ENCODE results near the gene SPIRE1.

DNA sequence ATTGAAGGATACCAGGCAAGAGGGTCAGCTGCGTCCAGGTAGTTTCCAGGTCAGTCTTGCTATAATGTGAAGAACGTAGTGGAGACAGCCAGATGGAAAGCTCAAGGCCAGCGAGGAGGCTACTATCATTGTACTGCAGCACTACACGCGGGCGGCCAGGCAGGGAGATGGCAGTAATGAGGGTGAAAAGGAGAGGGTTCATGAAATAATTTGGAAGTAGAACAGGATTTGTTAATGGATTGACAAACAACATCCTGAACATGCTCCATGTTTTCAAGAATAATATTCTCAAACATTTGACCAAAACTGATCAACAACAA is 17.1 kb downstream of the SPIRE1 start:
- TF ChIP-seq, protein P1, sequence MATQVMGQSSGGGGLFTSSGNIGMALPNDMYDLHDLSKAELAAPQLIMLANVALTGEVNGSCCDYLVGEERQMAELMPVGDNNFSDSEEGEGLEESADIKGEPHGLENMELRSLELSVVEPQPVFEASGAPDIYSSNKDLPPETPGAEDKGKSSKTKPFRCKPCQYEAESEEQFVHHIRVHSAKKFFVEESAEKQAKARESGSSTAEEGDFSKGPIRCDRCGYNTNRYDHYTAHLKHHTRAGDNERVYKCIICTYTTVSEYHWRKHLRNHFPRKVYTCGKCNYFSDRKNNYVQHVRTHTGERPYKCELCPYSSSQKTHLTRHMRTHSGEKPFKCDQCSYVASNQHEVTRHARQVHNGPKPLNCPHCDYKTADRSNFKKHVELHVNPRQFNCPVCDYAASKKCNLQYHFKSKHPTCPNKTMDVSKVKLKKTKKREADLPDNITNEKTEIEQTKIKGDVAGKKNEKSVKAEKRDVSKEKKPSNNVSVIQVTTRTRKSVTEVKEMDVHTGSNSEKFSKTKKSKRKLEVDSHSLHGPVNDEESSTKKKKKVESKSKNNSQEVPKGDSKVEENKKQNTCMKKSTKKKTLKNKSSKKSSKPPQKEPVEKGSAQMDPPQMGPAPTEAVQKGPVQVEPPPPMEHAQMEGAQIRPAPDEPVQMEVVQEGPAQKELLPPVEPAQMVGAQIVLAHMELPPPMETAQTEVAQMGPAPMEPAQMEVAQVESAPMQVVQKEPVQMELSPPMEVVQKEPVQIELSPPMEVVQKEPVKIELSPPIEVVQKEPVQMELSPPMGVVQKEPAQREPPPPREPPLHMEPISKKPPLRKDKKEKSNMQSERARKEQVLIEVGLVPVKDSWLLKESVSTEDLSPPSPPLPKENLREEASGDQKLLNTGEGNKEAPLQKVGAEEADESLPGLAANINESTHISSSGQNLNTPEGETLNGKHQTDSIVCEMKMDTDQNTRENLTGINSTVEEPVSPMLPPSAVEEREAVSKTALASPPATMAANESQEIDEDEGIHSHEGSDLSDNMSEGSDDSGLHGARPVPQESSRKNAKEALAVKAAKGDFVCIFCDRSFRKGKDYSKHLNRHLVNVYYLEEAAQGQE (IDR thresholded peaks at IDR 0.05; ENCODE audit: borderline replicate concordance): no peak
- TF ChIP-seq, protein P2, sequence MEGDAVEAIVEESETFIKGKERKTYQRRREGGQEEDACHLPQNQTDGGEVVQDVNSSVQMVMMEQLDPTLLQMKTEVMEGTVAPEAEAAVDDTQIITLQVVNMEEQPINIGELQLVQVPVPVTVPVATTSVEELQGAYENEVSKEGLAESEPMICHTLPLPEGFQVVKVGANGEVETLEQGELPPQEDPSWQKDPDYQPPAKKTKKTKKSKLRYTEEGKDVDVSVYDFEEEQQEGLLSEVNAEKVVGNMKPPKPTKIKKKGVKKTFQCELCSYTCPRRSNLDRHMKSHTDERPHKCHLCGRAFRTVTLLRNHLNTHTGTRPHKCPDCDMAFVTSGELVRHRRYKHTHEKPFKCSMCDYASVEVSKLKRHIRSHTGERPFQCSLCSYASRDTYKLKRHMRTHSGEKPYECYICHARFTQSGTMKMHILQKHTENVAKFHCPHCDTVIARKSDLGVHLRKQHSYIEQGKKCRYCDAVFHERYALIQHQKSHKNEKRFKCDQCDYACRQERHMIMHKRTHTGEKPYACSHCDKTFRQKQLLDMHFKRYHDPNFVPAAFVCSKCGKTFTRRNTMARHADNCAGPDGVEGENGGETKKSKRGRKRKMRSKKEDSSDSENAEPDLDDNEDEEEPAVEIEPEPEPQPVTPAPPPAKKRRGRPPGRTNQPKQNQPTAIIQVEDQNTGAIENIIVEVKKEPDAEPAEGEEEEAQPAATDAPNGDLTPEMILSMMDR (IDR thresholded peaks at IDR 0.05; ENCODE audit: poor library complexity, severe bottlenecking): no peak
- no peak for TF ChIP-seq EZH2 (IDR thresholded peaks at IDR 0.05; ENCODE audit: borderline replicate concordance, insufficient read depth, low read length, poor library complexity, severe bottlenecking)

All from neural cell (in vitro differentiated cells).